Mammary epithelial cell (primary cell): ENCODE results near the gene TMTC4.

Experiments used
- CTCF ChIP-seq, 2 donors: IDR thresholded peaks in 1 of 2; conservative IDR thresholded peaks in 1 of 2; 2 replicates each; pipeline ENCODE4 v1.5.1; 2011 to 2012; ENCODE audit warnings: inconsistent platforms in 2 of 2, low read length in 2 of 2, mild to moderate bottlenecking in 2 of 2, control low read depth in 1 of 2, low read depth in 1 of 2; ENCODE audit not compliant: insufficient read depth in 1 of 2; ENCODE audit errors: extremely low read depth in 1 of 2
- EZH2 ChIP-seq: IDR thresholded peaks from 2 replicates; pipeline ENCODE4 v1.6.1; 2012; ENCODE audit warnings: low read length, inconsistent platforms, borderline replicate concordance

GRCh38 chr13:100563779-100564178 lies 110.8 kb downstream of the TMTC4 start:
- TF ChIP-seq EZH2 (no peak), CTCF (conservative IDR thresholded peaks at IDR 0.05 in 1 of 2, IDR thresholded peaks at IDR 0.05 in 1 of 2; ENCODE audit: extremely low read depth in 1 of 2, insufficient read depth in 1 of 2, low read depth in 1 of 2, low read length in 2 of 2) (no peak)
